MM.1S (cell line): ENCODE data around the gene NF2.

ENCODE experiments used
- DNase-seq: peaks from one replicate; pipeline ENCODE4 v3.0.0-alpha.2; 2015
- H2AFZ ChIP-seq: fragments of 300-600 bp; sonication (generic); 2 replicates; pipeline ENCODE4 v1.6.0; 2016; ENCODE audit warnings: antibody characterized with exemption, low read length
- H3F3A ChIP-seq: fragments of 300-600 bp; sonication (generic); 2 replicates; pipeline ENCODE4 v1.6.1; 2016; ENCODE audit warnings: mild to moderate bottlenecking, antibody characterized with exemption, low read length, moderate library complexity, mixed read lengths; ENCODE audit not compliant: insufficient read depth
- H3K27ac ChIP-seq: fragments of 300-600 bp; sonication (generic); 2 replicates; pipeline ENCODE4 v1.5.1; 2016; ENCODE audit warnings: mild to moderate bottlenecking, low read length
- H3K27me3 ChIP-seq: fragments of 300-600 bp; sonication (generic); replicated peaks from 2 replicates; pipeline ENCODE4 v1.6.0; 2016; ENCODE audit warnings: low read length; ENCODE audit not compliant: insufficient read depth
- H3K36me3 ChIP-seq: fragments of 300-600 bp; sonication (generic); replicated peaks from 2 replicates; pipeline ENCODE4 v1.6.1; 2016; ENCODE audit warnings: mild to moderate bottlenecking, low read length, mixed read lengths; ENCODE audit not compliant: insufficient read depth
- H3K4me1 ChIP-seq: fragments of 300-600 bp; sonication (generic); 2 replicates; pipeline ENCODE4 v1.6.1; 2016; ENCODE audit warnings: low read length, mixed read lengths
- H3K4me2 ChIP-seq: fragments of 300-600 bp; sonication (generic); 2 replicates; pipeline ENCODE4 v1.6.0; 2016; ENCODE audit warnings: low read depth, low read length
- H3K4me3 ChIP-seq: fragments of 300-600 bp; sonication (generic); 2 replicates; pipeline ENCODE4 v1.5.1; 2016; ENCODE audit warnings: low read length, mixed read lengths
- H3K79me2 ChIP-seq: fragments of 300-600 bp; sonication (generic); 2 replicates; pipeline ENCODE4 v1.6.1; 2016; ENCODE audit warnings: mixed run types, low read length, mixed read lengths
- H3K9ac ChIP-seq: fragments of 300-600 bp; sonication (generic); 2 replicates; pipeline ENCODE4 v1.6.1; 2016; ENCODE audit warnings: low read length, mixed read lengths
- H3K9me2 ChIP-seq: fragments of 300-600 bp; sonication (generic); replicated peaks from 2 replicates; pipeline ENCODE4 v1.6.1; 2016; ENCODE audit warnings: mild to moderate bottlenecking, low read length, mixed read lengths; ENCODE audit not compliant: insufficient read depth
- H3K9me3 ChIP-seq: fragments of 300-600 bp; sonication (generic); replicated peaks from 2 replicates; pipeline ENCODE4 v1.6.1; 2016; ENCODE audit warnings: mild to moderate bottlenecking, low read length, mixed read lengths; ENCODE audit not compliant: insufficient read depth
- H4K20me1 ChIP-seq: fragments of 300-600 bp; sonication (generic); 2 replicates; pipeline ENCODE4 v1.6.1; 2016; ENCODE audit warnings: mild to moderate bottlenecking, low read length, moderate library complexity, mixed read lengths; ENCODE audit not compliant: insufficient read depth
- EZH2 ChIP-seq: fragments of 300-600 bp; sonication (generic); optimal IDR thresholded peaks from 2 replicates; pipeline ENCODE3; 2017; ENCODE audit warnings: low read depth, mild to moderate bottlenecking, antibody characterized with exemption, low read length, mixed read lengths
- EZH2phosphoT487 ChIP-seq: fragments of 300-600 bp; sonication (generic); IDR thresholded peaks from 2 replicates; pipeline ENCODE4 v1.6.1; 2018; ENCODE audit warnings: antibody characterized with exemption, low read length
- TF ChIP-seq, protein P1 (sequence below): fragments of 300-600 bp; sonication (generic); IDR thresholded peaks from 2 replicates; pipeline ENCODE4 v1.5.1; 2016; ENCODE audit warnings: antibody characterized with exemption, low read length, mixed read lengths

NF2 gene

DNA sequence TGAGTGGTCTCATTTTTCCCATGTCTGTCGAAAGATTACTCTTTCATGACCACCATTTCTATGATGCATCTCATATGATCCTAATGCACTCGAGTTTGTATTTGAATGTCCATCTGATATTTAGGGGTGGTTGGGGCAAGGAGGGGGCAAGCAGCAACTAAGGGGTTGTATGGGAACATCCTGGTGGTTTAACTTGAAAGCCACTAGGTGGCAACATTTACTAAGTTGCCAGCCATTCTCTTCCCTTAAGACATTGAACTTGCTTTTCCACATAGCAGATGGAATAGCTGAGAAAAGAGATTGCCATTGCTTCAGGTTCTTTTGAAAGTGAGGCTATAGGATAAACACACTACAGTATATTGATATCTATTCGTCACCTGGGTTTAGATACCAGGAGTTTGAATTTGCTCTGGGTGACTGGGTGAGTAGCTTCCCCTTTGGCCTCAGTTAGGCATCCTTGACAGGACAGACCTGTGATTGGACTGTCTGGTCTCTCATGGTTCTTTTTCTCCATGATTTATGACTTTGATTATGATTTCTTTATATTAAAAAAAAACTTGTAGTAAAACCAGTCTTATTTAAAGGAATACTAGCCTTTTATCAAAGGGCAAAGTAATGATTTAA lies 32.4 kb downstream of the NF2 start:
- Histone ChIP-seq H3K27me3 (no peaks in the 10 kb centered on the region), H3K4me3 (no peak overlapping the region), H3K9ac (no peak overlapping the region), H3K79me2 (peaks cover 34% of the 10 kb centered on the region), H4K20me1 (peaks cover 11% of the 10 kb centered on the region; the same call in 1 of the 2 replicates), H2AFZ (no peak overlapping the region), H3K9me3 (no peaks in the 10 kb centered on the region), H3K27ac (no peak overlapping the region), H3F3A (peaks cover 7% of the 10 kb centered on the region), H3K4me2 (no peak overlapping the region), H3K36me3 (no peaks in the 10 kb centered on the region), H3K4me1 (peaks cover 13% of the 10 kb centered on the region), H3K9me2 (no peaks in the 10 kb centered on the region)
- peak; percentile 40 for DNase-seq
- no peak for TF ChIP-seq EZH2phosphoT487
- TF ChIP-seq, protein P1, sequence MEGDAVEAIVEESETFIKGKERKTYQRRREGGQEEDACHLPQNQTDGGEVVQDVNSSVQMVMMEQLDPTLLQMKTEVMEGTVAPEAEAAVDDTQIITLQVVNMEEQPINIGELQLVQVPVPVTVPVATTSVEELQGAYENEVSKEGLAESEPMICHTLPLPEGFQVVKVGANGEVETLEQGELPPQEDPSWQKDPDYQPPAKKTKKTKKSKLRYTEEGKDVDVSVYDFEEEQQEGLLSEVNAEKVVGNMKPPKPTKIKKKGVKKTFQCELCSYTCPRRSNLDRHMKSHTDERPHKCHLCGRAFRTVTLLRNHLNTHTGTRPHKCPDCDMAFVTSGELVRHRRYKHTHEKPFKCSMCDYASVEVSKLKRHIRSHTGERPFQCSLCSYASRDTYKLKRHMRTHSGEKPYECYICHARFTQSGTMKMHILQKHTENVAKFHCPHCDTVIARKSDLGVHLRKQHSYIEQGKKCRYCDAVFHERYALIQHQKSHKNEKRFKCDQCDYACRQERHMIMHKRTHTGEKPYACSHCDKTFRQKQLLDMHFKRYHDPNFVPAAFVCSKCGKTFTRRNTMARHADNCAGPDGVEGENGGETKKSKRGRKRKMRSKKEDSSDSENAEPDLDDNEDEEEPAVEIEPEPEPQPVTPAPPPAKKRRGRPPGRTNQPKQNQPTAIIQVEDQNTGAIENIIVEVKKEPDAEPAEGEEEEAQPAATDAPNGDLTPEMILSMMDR = peak; percentile 79
- no peak for TF ChIP-seq EZH2

DNA sequence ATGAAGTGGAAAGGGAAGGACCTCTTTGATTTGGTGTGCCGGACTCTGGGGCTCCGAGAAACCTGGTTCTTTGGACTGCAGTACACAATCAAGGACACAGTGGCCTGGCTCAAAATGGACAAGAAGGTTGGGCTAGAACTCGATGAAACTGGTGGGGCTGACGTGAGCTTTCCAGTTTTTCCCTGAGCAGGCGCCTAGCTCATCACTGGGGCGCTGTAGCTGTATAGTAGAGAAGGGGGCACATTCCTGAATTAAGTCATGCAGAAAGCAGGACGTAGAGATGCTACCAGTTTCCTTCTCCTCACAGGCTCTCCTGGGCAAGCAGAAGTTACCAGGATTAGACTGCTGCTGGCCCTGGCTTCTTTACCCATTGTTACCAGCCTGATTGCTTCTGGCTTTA lies 33.3 kb downstream of the NF2 start:
- Histone ChIP-seq H3K4me2 (no peak overlapping the region), H3K9ac (no peak overlapping the region), H3K36me3 (peaks cover under 1% of the 10 kb centered on the region; the same call in 1 of the 2 replicates), H3K27me3 (no peaks in the 10 kb centered on the region), H2AFZ (no peak overlapping the region), H3K9me3 (no peaks in the 10 kb centered on the region), H3K79me2 (peaks cover 27% of the 10 kb centered on the region), H3K9me2 (no peaks in the 10 kb centered on the region), H3K4me3 (no peak overlapping the region), H4K20me1 (peaks cover 16% of the 10 kb centered on the region; the same call in 1 of the 2 replicates), H3K4me1 (peaks cover 20% of the 10 kb centered on the region), H3F3A (peaks cover 14% of the 10 kb centered on the region), H3K27ac (no peak overlapping the region)
- TF ChIP-seq EZH2phosphoT487 (no peak), EZH2 (no peak)
- TF ChIP-seq, protein P1 = no peak
- no peak for DNase-seq

DNA sequence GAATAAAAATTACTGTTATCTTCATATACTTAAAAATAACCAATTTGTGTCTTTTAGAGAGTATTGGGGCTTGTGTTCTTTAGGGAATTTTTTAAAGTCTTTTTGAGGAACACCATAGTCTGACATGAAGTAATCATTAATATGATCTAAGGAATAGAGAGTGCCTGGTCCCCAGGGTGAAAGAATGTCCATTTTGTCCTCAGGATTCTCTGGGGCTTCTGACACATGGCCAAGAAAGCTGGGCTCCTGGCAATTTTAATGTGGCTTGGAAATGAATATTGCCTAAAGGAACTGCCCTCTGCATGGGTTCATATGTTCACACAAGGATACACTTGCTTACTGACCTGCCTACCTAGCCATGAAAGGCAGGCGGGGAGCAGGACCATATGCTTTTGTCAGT lies 33.7 kb downstream of the NF2 start:
- no peak overlapping the region for H3K9ac ChIP-seq
- H3K9me3 ChIP-seq = no peaks in the 10 kb centered on the region
- H3K36me3 ChIP-seq = peaks cover 4% of the 10 kb centered on the region; the same call in 1 of the 2 replicates
- H3K4me3 ChIP-seq = no peak overlapping the region
- no peak overlapping the region for H3K27ac ChIP-seq
- no peak overlapping the region for H2AFZ ChIP-seq
- TF ChIP-seq EZH2phosphoT487 (no peak), EZH2 (no peak)
- TF ChIP-seq, protein P1 = no peak
- H4K20me1 ChIP-seq = peaks cover 20% of the 10 kb centered on the region; the same call in 1 of the 2 replicates
- peaks cover 15% of the 10 kb centered on the region for H3F3A ChIP-seq
- no peak for DNase-seq
- H3K27me3 ChIP-seq = no peaks in the 10 kb centered on the region
- H3K9me2 ChIP-seq = no peaks in the 10 kb centered on the region
- H3K79me2 ChIP-seq = peaks cover 23% of the 10 kb centered on the region
- no peak overlapping the region for H3K4me2 ChIP-seq
- peaks cover 21% of the 10 kb centered on the region for H3K4me1 ChIP-seq
